Measurements from ENCODE around the gene ABCB6.

ABCB6 gene

GRCh38 chr2:219234331-219234730 lies 15.6 kb upstream of the ABCB6 start:
- Histone ChIP-seq H3K4me1 (peaks cover 7% of the 10 kb centered on the region), H3K9me3 (ENCODE audit: control insufficient read depth, low read length) (no peaks in the 10 kb centered on the region), H3K27me3 (ENCODE audit: control insufficient read depth, insufficient read depth, low read length) (no peaks in the 10 kb centered on the region), H2AFZ (no peak overlapping the region), H3K79me2 (peaks cover 9% of the 10 kb centered on the region), H3K27ac (no peak overlapping the region), H3K4me2 (ENCODE audit: low read length) (no peak overlapping the region), H3K36me3 (ENCODE audit: control insufficient read depth, insufficient read depth, low read length) (no peaks in the 10 kb centered on the region), H3K9ac (no peak overlapping the region), H3K4me3 (ENCODE audit: low read depth, low read length) (no peak overlapping the region)
- TF ChIP-seq, protein P1, sequence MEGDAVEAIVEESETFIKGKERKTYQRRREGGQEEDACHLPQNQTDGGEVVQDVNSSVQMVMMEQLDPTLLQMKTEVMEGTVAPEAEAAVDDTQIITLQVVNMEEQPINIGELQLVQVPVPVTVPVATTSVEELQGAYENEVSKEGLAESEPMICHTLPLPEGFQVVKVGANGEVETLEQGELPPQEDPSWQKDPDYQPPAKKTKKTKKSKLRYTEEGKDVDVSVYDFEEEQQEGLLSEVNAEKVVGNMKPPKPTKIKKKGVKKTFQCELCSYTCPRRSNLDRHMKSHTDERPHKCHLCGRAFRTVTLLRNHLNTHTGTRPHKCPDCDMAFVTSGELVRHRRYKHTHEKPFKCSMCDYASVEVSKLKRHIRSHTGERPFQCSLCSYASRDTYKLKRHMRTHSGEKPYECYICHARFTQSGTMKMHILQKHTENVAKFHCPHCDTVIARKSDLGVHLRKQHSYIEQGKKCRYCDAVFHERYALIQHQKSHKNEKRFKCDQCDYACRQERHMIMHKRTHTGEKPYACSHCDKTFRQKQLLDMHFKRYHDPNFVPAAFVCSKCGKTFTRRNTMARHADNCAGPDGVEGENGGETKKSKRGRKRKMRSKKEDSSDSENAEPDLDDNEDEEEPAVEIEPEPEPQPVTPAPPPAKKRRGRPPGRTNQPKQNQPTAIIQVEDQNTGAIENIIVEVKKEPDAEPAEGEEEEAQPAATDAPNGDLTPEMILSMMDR (IDR thresholded peaks at IDR 0.05), result no peak

- Histone ChIP-seq H3K27me3 (ENCODE audit: control insufficient read depth, insufficient read depth, low read length) (no peaks in the 10 kb centered on the region), H3K27ac (peak overlapping the region; percentile 77), H3K36me3 (ENCODE audit: control insufficient read depth, insufficient read depth, low read length) (no peaks in the 10 kb centered on the region), H2AFZ (peak overlapping the region; percentile 94), H3K9ac (no peak overlapping the region), H3K9me3 (ENCODE audit: control insufficient read depth, low read length) (no peaks in the 10 kb centered on the region), H3K79me2 (peaks cover 22% of the 10 kb centered on the region), H3K4me3 (ENCODE audit: low read depth, low read length) (peak overlapping the region; percentile 99), H3K4me2 (ENCODE audit: low read length) (peak overlapping the region; percentile 93), H3K4me1 (peaks cover 7% of the 10 kb centered on the region)
- TF ChIP-seq, protein P1 (IDR thresholded peaks at IDR 0.05), result no peak
Observed at GRCh38 chr2:219230059-219230540, 11.3 kb upstream of the ABCB6 start.

GRCh38 chr2:219229305-219230058 lies 10.7 kb upstream of the ABCB6 start, which contains the start of the genes ANKZF1 and ATG9A:
TSS of gene ANKZF1 (plus strand) at chr2:219229806. CDS start at chr2:219230258, 452 bp downstream.
TSS of gene ATG9A (minus strand) at chr2:219229636. CDS start at chr2:219228024, 1,612 bp downstream.
- TF ChIP-seq, protein P1 (IDR thresholded peaks at IDR 0.05), result no peak
- peak within 1 kb of the TSS; percentile 77 for H3K27ac ChIP-seq
- H3K9me3 ChIP-seq (ENCODE audit: control insufficient read depth, low read length), result no peaks in the 10 kb centered on the region
- H3K4me1 ChIP-seq, result peaks cover 7% of the 10 kb centered on the region
- peaks cover 22% of the 10 kb centered on the region for H3K79me2 ChIP-seq
- no peaks in the 10 kb centered on the region for H3K36me3 ChIP-seq (ENCODE audit: control insufficient read depth, insufficient read depth, low read length)
- peak within 1 kb of the TSS; percentile 94 for H2AFZ ChIP-seq
- peak within 1 kb of the TSS; percentile 62 for H3K9ac ChIP-seq
- peak within 1 kb of the TSS; percentile 99 for H3K4me2 ChIP-seq (ENCODE audit: low read length)
- no peaks in the 10 kb centered on the region for H3K27me3 ChIP-seq (ENCODE audit: control insufficient read depth, insufficient read depth, low read length)
- H3K4me3 ChIP-seq (ENCODE audit: low read depth, low read length), result peak within 1 kb of the TSS; percentile 99

DNA sequence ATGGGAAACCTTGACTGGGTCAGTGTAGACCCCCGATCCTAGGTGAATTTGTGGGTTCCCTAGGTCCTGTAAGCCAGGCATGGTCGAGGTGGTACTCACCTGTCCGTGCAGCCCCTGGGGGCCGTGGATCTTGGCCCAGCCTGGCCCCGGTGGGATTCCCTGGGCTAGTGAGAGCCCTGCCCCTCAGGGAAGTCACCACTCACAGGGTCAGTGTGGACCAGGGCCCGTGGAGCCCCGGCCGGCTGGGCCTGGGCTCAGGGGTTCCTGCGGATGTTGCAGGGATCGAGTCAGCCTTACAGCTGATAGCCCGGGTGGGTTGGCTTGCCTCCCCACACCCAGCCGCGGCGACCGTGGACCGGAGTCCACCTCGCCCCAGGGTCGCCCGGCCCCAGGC lies 10.2 kb upstream of the ABCB6 start:
- H3K79me2 ChIP-seq, result peaks cover 22% of the 10 kb centered on the region
- no peaks in the 10 kb centered on the region for H3K9me3 ChIP-seq (ENCODE audit: control insufficient read depth, low read length)
- H3K27ac ChIP-seq, result peak overlapping the region; percentile 77
- H3K9ac ChIP-seq, result peak overlapping the region; percentile 62
- H2AFZ ChIP-seq, result peak overlapping the region; percentile 94
- TF ChIP-seq, protein P1 (IDR thresholded peaks at IDR 0.05), result no peak
- H3K4me3 ChIP-seq (ENCODE audit: low read depth, low read length), result peak overlapping the region; percentile 99
- H3K27me3 ChIP-seq (ENCODE audit: control insufficient read depth, insufficient read depth, low read length), result no peaks in the 10 kb centered on the region
- peak overlapping the region; percentile 99 for H3K4me2 ChIP-seq (ENCODE audit: low read length)
- H3K4me1 ChIP-seq, result peaks cover 7% of the 10 kb centered on the region
- H3K36me3 ChIP-seq (ENCODE audit: control insufficient read depth, insufficient read depth, low read length), result no peaks in the 10 kb centered on the region
